ENCODE results near the gene GPRC5C. TPM values are rescaled to one million over a fixed set of nuclear protein-coding genes. Genes with fewer than 3 reads are reported as not detected.

The GPRC5C gene
- total and polyA plus RNA-seq, 9 of the 15 experiments (the other 6 are each of a cell fraction or from before 2014, with no cell fraction given): 0.28 to 9.0 (median 4.1) TPM

- TF ChIP-seq PPARD (CRISPR knock-in tag; IDR thresholded peaks at IDR 0.05): no peak
- no peak for TF ChIP-seq ARHGAP35 (IDR thresholded peaks at IDR 0.05; ENCODE audit: partially characterized antibody)
- TF ChIP-seq SAP30 (IDR thresholded peaks at IDR 0.05; ENCODE audit: borderline replicate concordance, insufficient read depth, low read depth, low read length, poor library complexity, severe bottlenecking): peak; percentile 5
- TF ChIP-seq MTA2 (IDR thresholded peaks at IDR 0.05; ENCODE audit: low read depth): no peak
- TF ChIP-seq, protein P1, sequence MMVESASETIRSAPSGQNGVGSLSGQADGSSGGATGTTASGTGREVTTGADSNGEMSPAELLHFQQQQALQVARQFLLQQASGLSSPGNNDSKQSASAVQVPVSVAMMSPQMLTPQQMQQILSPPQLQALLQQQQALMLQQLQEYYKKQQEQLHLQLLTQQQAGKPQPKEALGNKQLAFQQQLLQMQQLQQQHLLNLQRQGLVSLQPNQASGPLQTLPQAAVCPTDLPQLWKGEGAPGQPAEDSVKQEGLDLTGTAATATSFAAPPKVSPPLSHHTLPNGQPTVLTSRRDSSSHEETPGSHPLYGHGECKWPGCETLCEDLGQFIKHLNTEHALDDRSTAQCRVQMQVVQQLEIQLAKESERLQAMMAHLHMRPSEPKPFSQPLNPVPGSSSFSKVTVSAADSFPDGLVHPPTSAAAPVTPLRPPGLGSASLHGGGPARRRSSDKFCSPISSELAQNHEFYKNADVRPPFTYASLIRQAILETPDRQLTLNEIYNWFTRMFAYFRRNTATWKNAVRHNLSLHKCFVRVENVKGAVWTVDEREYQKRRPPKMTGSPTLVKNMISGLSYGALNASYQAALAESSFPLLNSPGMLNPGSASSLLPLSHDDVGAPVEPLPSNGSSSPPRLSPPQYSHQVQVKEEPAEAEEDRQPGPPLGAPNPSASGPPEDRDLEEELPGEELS (CRISPR knock-in tag; IDR thresholded peaks at IDR 0.05; ENCODE audit: borderline replicate concordance): no peak
- no peak for TF ChIP-seq CBX3 (IDR thresholded peaks at IDR 0.05; ENCODE audit: borderline replicate concordance in 1 of 2, low read length in 2 of 2)
- TF ChIP-seq KAT7 (CRISPR knock-in tag; IDR thresholded peaks at IDR 0.05; ENCODE audit: borderline replicate concordance): 0 out of 2 replicates have a peak, but pooled peaks have one; percentile 58
- TF ChIP-seq TGIF2 (CRISPR knock-in tag; IDR thresholded peaks at IDR 0.05): no peak
Measured at GRCh38 chr17:74430385-74430705, 1.5 kb upstream of the GPRC5C start (continued).
